Activated CD4-positive, CD25-positive, alpha-beta regulatory T cell treated with anti-CD3 and anti-CD28 coated beads, Interleukin-2, amount 50 U/mL, for 16 hours (primary cell): ENCODE data around the gene ADCY2.

Source experiments
- DNase-seq: peaks from one replicate; pipeline ENCODE4 v3.0.0-alpha.2; 2020; ENCODE audit warnings: low read depth, low spot score

ADCY2 gene

DNA sequence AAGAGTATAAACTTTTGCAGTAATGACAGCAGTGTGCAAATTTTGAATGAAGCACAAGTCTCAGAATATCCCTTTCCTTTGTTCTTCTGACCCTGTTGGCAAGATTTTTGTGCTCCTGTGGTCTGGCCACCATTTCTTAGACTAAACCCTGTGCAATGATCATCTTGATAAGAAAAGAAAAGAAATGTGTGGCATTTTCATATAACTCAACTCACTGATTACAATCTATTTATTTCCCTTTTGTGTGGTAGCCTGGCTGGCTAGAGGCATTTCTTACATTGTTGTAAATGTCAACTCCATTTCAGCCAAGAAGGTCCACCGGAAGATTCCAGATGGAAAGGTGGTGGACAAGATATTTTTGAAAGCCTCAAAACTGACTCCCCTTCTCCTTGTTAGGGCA is 41.9 kb downstream of the ADCY2 start:
- no peak for DNase-seq

DNA sequence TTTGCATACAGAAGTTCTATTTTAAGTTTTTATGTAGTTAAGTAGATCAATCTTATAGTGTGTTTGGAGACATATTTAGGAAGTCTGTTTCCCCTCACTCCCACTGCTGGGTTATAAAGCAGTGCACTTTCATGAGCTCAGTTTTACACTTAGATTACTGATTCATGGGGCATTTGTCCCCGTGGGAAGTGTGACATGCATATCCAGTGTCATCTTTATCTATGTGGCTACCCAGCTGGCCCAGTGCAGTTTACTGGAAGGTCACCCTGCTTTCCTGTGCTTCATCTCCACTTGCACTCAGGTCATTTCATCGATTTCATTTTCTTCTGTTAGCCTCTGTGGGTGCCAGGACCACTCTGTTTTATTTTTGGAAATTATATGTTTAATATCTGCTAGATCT is 49.1 kb downstream of the ADCY2 start:
- no peak for DNase-seq

DNA sequence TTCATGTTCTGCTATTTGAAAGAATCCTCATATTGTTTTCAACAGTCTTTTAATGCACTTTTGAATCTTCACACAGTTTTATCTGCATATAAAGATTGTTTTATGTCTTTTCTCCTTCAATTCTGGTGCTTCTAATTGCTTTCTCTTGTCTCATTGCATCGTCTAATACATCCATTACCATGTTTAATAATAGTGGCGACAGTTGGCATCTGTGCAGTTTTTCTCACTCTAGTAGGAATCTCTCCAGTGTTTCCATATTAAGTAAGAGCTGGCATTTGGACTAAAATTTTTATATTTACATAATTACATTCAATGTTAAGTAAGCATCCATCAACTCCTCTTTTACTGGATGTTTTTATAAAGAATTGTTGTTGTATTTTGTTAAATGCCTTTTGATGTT is 49.9 kb downstream of the ADCY2 start:
- no peak for DNase-seq

DNA sequence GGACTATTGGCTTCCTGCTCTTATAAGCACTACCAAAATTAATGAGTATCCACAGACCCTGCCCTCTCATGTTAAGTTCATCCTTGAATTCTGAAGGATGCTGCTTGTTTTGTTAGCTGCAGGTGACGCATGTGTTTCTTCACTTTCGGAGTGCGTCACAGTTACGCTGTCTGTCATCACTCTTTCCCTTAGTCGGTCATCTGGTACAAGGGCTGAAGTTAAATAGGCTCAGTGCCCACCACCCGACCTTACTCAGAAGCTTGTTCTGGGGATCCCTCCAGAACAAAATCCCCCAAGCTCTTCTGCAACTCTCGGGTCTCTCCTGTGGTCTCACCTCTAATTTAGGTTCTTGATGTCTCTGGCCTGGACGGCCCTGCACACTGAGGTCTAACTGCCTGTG is 51.0 kb downstream of the ADCY2 start:
- DNase-seq, result no peak

DNA sequence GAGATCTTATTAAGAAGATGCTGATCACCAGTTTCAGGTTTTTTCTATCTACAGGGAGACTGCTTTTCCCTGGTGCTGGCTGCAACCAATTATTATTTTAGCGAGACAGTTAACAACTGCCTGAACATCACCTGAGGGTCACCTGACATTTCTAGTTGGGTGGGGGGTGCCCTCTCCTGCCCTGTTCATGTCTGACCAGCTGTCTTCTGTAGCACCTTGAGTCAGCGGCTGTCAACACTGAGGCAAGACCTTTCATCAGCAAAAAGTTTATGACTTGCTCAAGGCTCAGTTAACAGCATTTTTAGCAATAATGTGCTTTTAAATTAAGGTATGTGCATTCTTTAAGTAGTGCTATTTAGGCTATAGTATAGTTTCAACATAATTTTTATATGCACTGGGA is 58.0 kb downstream of the ADCY2 start:
- no peak for DNase-seq

DNA sequence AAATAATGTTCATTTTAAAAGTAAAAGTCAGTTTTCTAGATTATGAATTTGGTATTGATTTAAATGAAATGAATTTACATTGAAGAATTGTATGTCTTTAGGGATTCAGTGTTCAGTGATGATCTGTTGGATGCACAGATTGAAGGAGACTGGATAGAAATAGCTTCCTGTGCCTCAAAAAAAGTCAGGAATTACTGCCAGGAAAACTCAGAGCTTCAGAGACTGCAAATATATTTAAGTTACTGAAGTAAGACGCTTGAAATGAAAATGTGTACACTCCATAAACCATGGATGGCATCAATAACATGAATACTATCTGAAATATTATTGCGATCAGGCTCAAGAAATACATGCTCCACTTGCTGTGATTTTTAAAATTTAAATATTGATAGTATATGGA is 60.3 kb downstream of the ADCY2 start:
- no peak for DNase-seq

DNA sequence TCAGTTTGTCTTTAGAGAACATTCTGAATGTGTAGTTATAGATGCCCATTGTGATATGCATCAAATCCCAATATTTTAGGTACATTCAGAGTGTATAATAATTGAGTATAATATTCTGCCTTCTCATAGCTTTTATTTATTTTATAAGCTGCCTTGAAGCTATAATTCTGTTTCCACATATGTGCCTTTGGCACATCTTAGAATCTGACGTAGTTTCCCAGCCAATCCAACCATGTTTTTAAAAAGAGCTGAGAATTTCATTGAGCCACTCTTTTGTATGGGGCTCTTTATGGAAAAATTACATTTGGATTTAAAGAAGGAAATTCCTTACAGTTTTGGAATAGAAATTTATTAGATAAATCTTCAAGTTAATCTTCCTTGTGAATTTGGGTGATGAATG is 65.4 kb downstream of the ADCY2 start:
- DNase-seq, result no peak

DNA sequence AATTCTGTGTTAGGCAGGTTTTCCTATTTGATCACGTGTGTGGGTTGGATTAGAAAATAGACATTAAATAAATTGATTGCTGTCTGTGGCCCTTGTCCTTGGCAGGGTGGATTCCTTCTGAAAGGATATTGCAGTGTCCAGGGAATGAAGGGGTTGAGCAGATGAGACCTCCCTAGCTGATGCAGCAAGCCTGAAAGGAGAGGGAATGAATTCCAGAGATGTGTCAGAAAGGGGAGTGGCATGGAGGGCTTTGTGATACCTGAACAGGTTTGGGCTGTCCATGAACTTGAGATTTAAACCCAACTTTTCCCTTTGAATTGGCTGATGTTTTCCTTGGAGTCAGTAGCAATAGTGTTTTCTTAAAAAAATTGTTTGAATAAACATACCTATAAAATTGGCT is 66.8 kb downstream of the ADCY2 start:
- DNase-seq, result no peak

DNA sequence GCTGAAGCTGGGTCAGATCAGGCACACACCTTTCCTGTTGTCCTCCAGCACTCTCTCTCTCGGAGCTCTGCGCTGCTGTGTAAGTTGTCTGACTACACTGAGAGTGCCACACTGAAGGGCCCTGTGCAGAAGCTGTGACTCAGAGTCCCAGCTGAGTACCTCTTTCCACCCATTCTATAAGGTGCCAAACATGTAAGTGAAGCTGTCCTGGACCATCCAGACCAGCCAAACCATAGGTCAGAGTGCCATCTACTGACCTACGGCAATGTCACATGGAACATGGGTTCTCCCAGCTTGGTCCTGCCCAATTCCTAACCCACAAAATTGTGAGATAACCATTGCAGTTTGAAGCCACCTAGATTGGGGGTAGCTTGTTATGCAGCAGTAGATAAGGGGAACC is 68.2 kb downstream of the ADCY2 start:
- DNase-seq, result no peak

DNA sequence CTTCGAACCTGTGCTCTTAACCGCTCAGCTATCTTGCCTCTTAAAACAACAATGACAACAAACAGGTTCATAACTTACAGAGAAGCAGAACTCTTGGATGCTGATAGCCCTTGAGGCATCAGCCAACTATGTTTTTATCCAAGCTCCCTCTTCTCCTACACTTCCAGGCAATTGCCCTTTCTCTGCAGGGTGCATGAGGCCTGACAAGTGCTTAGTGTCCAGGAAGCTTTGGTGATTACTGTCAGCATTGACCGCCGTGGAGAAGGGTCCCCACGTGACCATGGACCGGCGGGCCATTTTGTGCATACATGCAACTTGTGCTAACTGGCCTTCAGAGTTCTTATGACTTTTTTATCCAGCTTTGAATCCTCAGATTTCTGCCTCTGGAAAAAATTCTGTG is 71.2 kb downstream of the ADCY2 start:
- DNase-seq, result no peak

DNA sequence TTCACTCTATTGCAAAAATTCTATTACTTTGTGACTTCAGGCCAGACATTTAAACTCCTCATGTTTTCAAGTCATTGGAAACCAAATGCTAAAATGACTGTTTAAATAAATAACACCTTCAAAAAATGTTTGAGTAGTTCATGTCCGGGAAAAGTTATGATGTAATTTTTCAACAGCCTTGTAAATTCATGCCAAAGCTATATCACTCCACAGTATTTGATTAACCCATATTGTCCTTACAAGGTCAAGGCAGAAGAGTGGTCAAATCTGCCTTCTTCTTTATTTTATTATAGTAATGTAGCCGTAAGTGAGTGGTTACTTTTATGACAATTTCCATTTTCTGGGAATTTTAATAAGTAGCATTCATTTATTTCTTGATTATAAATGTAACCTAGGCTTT is 72.8 kb downstream of the ADCY2 start:
- no peak for DNase-seq

DNA sequence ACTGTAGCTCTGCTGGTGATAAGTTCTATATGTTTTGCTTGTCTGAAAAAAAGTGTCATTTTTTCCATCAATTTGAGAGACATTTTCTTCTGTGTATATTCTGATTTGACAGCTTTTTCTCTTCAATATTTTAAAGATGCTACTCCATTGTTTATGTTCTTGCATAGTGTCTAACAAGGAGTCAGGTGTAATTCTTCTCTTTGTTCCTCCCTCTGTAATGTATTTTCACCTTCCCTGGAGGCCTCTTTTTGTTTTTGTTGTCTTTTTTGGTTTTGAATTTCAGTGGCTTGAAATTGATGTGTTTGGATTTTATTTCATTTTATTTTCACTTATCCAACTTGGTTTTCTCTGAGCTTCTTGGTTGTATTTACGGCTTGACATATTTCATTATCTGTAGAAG is 75.8 kb downstream of the ADCY2 start:
- DNase-seq, result no peak

DNA sequence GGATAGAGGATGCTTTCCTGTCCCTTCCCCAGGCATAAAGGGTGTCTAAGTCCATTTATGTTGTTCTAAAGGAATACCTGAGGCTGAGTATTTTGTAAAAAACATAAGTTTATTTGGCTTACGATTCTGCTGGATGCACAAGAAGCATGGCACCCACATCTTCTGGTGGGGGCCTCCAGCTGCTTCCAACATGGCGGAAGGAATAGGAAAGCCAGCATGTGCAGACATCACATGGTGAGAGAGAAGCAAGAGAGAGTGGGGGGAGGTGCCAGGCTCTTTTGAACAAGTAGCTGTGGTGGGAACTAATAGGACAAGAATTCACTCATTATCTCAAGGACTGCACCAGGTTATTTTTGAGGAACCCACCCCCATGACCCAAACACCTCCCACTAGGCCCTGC is 77.2 kb downstream of the ADCY2 start:
- DNase-seq, result no peak

DNA sequence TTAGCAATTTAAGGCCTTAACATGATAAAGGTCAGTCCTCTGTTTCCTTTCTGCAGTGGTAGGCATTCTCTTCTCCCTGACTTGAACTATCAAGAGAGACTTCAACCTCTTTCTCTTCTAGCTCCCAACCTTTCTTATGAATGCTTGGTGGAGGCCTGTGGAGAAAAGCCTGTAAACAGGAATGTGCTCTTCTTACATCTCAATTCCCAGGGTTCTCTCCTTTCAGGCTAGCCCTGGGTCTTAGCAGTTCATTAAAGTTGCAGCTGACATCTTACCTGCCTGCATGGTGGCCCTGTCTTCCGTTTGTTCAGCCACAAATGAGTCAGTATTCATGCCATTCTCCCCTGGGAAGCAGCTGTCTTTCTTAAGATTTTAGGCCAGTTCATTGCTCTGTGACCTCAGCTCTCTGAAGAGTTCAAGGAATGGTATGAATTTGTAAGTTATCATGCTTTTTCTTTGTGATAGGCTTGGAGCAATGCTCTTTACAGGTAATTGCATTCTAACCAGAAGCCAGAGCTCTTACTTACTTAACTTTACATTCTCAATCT is 77.8 kb downstream of the ADCY2 start:
- DNase-seq, result no peak

DNA sequence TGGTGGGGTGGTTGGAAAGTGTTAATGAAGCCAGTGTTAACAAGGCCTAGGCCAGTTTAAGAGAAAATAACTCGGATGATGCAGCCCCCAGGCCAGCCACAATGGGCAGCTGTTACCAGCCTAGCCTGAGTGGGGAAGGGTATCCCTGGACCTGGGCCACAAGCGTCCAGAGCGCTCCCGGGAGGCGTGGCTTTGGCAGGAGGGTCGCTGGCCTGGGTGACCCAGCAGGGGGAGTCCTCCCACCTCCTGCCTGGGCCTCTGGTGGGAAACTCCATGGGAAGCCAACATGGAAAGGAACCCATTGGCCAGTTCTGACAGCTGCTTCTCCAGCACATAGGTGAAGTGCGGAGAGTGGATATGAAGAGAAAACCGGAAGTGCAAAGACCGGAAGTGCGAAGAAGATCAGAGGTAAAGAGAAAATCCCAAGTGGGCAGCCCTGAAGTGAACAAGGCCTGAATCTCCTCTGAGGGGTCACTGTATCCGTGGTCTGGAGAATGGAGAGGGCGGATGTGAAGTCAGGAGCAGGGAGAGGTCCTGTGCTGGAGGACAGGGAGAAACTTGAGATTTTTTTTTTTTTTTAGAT is 79.0 kb downstream of the ADCY2 start:
- no peak for DNase-seq

DNA sequence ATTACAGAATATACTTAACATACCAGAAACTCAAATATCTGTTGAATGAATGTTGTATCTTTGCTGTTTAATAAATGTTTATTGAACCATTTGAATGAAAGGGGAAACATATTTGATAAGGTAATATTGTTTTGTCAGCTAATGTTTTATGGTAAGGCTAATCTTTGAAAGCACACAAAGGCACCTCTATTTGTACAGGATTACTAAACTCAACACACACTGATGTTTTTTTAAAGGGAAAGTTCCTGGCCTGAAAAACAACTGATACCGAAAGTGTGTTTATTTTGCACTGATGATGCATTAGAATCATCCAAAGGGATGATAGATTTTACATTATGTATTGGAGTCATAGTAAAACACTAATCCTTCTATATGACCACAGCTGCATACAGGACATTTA is 82.5 kb downstream of the ADCY2 start:
- DNase-seq, result no peak

DNA sequence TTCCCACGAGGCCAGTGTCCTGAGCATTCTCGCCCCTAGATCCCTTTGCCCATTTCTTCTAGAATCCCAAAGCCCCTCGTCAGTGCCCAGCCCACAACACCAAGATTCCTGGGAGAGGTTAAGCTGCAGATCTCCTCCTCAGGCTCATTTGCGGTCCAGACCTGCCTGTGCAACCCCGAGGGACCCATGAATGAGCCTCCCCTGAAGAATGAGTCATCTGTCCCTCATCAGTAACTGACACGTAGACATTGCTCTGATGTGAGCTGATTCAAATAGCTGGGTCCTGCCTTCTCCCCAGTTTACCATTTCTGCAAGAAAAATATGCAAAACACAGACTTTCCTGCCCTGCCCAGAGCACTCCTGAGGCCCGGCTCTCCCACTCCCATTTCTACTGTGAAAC is 92.8 kb downstream of the ADCY2 start:
- no peak for DNase-seq

DNA sequence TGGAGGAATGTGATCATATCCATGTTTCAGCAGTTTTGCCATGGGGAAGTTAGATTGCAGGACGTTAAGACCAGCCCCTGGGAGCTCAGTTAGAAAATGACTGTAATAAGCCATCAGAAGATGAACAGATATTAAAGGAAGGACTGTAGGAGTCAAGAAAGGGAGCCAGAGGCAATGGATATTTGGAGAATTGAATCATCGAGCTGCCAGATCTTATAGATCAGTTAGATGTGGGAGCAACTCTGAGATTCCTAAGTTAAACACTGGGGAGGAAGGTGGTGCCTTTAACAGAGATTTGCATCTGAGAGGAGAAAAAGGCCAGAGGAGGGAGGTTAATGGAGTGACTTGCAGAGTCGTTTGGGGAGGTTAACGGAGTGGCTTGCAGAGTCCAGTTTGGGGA is 96.4 kb downstream of the ADCY2 start:
- DNase-seq, result no peak

DNA sequence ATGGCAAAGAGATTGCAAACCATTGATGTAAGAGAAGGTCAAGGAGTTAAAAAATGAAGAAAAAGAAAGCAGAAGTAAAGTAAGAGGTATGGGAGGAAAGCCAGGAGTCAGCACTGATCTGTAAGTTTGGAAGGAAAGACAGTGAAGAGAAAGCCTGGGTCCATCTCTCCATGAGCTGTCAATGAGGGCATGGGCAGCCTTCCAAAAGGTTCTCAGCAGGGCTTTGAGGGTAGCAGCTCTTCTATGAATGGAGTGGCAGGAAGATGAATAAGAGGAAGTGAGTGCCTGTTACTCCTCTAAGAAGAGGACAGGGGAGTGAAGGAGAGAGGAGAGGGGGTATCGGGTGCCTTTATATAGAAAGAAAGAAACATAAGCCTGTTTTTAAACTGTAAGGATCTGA is 97.1 kb downstream of the ADCY2 start:
- no peak for DNase-seq

DNA sequence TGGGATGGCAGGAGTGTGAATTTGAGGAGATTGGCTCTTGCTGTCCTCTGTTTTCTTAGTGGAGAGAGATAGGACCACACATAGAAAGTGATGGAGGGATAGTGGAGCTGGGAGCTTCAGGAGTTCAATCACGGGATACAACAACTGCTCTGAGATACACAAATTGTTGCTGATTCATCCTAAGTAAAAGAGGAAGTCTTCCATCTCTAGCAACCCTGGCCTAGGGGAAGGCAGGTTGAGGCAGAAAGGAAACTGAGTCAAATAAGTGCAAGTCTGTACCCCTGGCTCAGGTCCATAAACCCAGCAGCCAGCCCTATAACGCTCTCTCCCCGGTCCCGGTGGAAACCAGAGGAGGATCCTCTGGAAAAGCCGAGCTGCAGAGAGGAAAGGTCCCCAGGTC is 97.7 kb downstream of the ADCY2 start:
- no peak for DNase-seq

DNA sequence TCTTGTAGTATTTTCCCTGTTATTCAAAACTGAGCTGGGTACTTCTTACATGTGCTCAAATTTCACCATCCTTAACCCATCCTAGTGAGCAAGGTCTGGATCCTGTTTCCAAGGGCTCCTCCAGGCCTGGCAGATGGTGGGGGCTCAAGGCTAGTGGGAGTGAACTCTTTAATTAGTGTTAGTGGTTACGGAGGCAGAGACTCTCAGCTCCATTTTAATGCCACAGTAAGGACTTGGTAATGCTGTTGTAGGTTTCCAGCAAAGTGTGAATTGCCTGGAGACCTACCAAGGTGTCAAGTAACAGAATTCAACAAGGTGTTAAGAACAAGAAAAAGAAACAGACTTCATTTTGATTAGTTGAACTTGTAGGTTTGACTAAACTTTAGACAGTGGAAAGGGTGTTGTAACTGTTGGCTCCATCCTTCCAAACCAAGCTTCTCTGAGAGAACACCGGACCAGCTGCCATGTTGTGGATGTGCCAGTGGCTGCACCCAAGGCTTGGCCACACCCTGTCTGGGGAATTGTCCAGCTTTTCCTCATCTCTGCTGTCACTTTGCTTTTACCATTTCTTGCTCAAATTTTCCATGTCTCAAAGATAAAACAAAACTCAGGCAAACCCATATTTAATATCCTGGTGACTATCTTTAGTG is 98.7 kb downstream of the ADCY2 start:
- no peak for DNase-seq

DNA sequence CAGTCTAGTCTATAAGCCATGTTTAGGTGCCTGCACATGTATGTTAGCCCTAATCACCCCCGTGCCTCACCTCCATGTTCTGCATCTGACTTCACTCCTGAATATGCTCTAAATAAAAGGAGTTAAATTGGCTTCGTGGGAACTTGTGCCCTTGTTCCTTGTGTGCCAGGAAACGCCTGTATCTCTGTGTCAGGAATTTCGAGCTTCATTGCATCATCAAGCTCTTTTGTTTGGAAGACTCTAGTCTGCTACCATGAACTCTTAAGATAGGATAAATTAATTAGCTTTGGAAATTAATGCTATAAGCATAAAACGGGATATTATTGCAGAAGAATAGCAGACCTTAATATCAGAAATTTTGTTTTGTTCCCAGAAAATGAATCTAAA is 99.2 kb downstream of the ADCY2 start:
- no peak for DNase-seq

DNA sequence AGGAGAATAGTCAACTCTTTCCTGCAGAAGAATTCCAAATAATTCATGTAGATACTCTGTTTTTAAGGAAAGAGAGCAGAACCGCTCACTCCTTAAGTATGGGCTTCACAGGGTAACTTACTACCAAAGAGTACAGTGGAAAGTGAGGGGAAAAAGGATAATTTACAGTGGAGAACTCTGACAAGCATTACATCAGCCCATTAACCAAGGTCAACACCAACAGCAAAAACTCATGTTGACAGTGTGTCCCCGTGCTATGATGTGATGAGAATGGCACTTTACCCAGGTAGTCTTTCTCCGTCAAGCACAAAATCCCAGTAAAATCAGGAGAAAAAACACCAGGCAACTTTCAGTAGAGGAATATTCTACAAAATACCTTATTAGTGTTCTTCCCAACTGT is 104.3 kb downstream of the ADCY2 start:
- no peak for DNase-seq

DNA sequence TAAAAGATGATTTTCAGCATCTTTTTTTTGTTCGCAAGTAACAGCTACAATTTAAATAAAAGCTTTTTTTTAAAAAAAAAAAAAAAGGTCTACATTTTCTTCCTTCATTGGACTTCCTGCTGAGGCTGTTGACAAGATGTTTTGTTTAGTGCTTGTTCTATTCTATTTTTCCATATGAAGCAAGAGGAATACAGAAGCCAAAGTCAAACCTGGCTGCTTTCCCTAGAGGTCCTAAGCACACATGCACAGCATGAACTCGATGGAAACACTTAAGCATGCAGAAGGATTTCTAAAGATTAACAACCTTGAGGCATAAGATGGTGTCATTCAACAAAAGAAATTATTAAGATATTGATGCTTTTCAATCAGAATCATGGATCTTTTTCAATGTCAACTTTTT is 105.1 kb downstream of the ADCY2 start:
- no peak for DNase-seq
